G401.6 (cell line): ENCODE results near the gene PLEKHA6.

Experiments
- FAIRE-seq: peaks from 2 replicates; lab custom pipeline; 2012; peaks lifted over from hg19 to GRCh38; lab: Jason Lieb, UNC

PLEKHA6 gene

GRCh38 chr1:204377800-204378668 is 18.3 kb upstream of the PLEKHA6 start:
- no peak for FAIRE-seq

DNA sequence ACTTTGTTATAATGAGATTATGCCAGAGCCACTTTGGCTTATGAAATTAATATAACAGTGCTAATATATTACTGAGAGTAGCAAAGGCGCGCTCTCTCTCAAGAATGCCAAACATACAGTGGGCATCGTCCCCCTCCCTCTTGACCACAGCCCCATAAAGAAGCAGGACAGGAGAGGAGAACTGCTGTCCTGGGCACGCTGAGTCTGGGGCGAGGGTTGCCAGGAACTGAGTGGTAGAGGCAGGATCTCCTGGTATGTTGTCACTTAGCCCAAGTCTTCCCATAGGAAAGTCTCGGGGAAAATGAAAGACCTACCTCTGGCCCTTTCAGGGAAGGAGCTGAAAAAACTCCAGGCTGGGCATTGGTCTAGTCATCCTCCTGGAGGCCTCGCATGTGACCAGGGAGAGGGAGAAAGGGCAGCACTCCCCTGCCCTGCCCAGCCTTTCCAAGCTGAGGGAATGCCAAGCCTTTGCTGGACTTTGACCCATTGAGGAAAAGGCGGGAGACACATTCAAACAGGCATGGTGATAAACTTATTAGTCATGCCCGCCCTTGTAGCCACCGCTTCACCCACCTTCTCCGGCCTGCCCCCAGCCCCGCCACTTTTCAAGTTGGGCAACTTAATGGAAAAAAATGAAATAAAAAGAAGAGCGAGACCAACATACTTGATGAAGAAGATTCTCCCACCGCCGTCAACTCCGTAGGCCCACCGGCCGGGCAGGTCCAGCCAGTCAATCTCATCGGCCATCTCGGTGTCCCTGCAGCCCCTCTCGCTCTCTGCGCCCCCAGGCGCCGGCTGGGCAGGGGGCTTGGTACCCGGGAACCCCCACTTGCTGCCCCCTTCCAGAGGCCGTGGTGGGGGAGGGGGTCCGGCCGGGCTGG is 17.4 kb upstream of the PLEKHA6 start:
- no peak for FAIRE-seq

DNA sequence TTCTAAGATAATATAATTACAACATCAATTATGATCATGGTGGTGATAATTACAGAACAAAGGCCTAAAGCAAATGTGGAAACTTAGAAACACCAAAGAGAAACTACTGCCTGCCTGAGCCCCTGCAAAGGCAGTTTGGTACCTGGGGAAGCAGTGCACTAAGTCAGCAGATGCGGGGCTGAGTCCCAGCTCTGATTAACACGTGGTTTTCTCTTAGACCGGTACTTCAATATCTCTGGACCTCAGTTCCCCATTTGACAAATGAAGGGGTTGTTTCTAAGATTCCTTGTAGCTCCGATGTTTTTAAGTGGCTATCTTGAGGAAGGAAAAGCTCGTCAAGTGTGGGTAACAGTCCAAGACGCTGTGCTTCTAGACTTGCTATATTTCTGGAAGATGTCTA is 16.7 kb upstream of the PLEKHA6 start:
- FAIRE-seq, result no peak

GRCh38 chr1:204373911-204374310 is 14.2 kb upstream of the PLEKHA6 start:
- FAIRE-seq, result no peak

- FAIRE-seq, result no peak
These were observed 10.4 kb upstream of the PLEKHA6 start for GRCh38 chr1:204370176-204370575.

GRCh38 chr1:204368996-204369726 is 9.4 kb upstream of the PLEKHA6 start:
- no peak for FAIRE-seq

- no peak for FAIRE-seq
These were observed 8.2 kb upstream of the PLEKHA6 start for GRCh38 chr1:204367956-204368355.

DNA sequence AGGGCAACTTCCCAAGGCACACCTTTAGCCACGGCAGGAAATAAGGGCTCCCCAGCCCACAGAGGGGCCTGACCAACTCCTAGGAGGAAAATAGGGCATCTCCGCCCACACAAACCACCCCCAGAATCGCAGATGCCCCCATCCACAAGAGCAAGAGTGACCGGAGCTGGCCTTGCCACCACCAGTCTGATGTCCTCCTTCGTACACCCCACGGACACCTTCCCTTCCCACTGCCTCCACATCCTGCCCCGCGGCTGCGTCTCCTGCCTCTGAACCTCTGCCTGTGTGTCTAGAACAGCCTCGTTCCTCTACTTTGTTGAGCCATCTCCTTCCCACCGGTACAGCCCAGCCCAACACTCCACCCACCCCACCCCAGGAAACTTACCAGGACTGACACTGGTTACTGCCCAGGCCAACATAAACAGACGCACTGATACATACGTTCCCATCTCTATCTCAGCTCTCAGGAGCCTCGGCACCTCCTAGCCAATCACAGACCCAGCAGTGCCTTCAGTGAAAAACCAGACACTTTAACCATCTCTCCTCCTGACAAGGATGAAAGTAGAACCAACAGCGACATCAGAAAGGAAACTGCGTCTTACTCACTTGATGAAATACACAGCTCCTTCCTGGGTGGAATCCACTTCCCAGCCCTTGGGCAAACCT is 7.6 kb upstream of the PLEKHA6 start:
- FAIRE-seq, result no peak

DNA sequence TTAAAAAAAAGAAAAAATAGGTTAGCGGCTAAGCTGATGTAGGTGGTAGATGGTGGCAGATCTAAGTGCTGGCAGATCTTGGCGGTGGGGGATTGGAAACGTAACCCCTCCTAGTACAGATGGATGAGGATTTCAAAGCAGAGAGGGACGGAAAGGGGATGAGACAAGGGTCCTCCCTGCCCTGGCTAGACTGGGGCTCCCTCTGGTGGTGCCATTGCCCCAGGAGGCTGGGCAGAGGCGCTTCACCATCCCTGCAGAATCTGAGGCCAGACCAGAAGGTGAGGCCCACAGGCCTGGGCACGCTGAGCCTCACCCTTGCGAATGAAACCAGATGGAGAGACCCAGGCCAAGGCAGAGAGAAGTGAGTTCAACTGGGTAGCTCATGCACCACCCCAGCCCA is 7.0 kb upstream of the PLEKHA6 start:
- FAIRE-seq, result no peak

DNA sequence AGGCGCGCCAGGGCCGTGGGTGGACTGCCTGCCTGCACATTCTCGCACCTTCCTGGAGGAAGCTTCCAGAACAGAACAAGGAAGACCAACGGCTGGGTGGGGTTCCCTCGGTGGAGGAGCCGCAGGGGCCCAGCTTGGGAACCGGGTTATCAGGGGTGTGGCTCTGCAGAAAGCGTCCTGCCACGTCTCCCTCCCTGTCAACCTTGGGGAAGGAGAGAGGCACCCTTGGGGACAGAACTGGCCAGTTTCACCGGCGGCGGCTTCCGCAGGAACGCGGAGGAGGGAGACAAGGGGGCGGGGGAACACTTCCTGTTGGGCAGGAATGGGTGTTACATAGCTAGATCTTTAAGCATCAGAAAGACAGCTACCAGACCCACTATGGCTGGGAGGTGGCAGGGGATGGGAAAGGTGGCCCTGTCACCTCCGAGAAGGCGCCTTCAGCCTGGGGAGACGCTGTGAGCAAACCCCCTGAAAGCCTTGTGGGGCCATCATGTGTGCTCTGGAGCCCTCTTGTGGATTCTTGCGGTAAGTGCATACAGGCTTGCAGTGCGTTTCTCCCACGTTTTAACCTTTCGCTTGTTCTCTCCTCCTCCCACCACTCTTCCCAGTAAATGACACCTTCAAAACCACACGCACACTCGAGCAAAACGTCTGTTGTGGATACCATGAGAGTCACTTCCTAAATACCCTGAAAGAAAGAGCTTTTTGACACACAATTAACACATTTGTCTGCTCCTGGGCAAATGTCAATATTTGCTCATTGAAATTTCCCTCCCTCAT is 3.8 kb upstream of the PLEKHA6 start:
- FAIRE-seq, result no peak

DNA sequence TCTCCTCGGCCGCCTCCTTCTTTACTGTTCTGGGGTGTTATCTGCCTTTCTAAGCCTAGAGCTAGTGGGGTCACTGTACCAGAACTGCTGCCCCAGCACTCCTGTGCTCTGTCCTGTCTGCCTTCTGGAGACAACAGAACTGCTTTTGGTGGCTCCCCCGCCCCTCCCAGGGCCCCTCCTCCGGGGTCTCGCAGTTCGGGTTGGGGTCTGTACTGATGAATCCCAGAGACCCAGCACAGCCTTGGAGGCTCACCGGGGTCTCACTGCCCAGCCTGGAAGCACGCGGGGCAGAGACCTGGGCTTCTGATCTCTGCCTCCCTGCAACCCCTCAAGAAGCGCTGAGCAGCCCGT is 3.2 kb upstream of the PLEKHA6 start:
- no peak for FAIRE-seq

DNA sequence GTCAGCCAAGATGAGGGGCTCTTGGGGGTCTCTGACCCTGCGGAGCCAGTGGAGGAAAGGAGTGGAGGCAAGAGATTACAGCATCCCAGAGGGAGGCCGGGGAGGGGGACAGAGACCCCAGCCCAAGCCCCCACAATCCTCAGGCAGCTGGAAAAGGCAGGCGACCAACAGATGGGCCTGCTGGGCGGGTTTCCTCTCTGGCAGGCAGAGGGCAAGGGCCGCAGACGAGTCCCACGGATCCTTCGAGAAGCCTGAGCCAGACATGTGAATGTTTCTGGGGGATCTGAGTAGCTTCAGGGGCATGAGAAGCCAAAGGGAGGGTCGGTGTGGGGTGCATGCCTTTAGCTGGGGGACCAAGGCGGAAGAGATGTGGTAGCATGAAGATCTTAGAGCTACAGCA is 2.1 kb upstream of the PLEKHA6 start:
- FAIRE-seq, result no peak

DNA sequence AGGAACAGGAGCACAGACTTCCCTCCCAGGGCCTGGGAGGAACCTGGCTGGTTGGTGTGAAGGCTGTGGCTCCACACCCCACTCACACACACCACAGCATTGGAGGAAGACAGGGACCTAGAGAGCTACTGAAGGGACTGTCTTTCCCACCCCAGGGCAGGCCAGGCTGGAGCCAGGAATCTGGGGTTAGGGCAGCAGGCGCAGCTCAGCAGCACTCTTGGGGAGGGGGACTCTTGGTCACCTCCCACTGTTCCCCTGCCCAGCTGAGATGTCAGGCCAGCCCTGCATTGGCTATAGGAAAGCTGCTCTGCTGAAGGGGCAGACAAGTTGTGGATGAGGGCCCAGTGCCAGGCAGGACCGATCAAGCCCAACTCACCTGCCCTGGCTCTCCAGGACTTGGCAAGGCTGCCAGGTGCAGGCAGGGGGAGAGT is 1.6 kb upstream of the PLEKHA6 start:
- no peak for FAIRE-seq

DNA sequence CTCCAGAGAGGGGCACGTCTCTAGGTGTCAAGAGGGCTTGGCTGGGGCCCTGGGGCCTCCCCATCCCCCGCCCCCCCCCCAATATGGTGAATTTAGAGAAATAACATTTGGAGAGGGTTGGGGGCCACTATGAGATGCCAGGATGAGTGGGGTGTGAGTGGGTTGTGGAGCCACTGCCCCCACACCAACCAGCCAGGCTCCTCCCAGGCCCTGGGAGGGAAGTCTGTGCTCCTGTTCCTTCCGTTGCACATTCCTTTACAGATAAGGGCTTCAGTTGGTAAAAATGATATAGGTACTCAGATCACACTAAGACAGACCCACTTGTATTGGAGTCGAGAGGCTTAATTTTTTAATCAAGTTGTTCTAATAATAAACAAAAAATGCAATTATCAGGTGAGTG is 585 bp upstream of the PLEKHA6 start:
- FAIRE-seq, result no peak

DNA sequence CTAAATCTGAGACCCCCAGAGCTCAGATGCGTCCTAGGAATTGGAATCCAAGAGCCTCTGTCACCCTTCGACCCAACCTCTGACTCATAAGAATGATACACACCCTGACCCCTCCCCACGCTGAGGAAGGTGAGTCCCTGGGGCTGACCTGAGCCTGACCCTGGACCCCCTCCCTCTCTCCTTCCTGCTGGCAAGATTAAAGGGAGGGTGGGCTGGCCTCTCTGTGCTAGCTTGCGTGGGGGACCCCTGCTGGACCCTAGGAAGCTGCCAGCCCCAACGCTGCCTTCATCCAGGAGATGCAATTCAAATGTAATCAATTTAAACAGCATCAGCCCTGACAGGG is 627 bp downstream of the PLEKHA6 start:
- FAIRE-seq, result no peak

DNA sequence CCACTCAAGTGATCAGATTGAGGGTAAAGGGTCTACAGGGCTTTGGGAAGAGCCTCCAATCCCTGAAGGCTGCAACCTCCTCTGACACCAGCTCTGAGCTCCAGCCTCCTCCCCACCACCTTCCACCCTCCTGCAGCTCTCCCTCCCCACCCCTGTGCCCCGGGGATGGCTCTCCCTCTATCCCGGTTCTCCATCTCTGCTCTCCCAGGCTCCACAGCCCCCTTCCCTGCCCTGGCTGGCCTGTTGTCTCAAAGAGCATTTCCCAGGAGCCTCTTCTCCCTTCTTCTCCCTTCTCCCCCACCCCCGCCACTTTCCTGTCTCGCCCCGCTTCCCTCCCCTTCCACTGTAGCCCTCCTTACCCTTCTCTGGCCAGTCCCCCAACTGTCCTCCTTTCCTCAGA is 1.1 kb downstream of the PLEKHA6 start:
- no peak for FAIRE-seq

DNA sequence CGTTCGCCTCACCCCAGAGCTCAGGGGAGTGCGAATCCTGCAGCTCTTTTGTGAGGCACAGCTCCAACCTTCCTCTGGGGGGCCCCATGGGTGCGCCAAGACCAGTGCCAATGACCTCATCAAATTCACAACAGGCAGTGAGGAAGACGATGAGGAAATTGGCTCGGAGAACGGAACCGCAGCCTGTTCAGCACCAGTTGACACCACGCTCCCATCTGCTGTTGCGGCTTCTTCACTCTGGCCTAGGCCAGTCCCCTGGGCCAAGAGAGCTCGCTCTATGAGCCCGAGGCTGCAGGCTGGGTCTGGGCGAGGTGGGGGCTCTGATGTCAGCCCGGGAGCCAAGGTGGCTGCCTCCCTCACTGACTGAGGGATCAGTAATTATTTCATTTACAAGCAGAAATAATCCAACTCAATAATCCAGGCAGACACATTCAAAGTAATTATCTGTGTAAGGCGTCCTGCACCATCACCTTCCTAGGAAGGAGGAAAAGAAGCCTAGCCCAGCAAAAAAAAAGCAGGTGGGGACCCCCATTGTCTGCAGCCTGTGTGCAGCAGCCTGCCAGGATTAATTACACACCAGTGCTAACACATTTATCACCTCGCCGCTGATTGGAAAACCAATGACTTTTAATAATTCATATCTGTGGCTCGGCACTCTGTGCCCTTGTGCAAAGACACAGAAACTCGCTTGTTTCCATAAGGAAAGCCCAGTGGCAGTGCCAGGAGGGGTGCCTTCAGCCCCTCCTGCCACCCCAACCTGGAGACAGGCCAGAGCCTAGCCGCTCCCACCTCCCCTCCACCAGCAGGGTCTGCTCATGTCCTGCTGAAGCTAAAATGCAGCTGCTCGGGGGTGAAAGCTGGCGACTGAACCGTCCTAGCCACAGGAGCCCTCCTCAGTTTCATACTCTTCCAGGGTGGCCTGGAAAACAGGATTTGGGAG is 1.9 kb downstream of the PLEKHA6 start:
- FAIRE-seq, result no peak

DNA sequence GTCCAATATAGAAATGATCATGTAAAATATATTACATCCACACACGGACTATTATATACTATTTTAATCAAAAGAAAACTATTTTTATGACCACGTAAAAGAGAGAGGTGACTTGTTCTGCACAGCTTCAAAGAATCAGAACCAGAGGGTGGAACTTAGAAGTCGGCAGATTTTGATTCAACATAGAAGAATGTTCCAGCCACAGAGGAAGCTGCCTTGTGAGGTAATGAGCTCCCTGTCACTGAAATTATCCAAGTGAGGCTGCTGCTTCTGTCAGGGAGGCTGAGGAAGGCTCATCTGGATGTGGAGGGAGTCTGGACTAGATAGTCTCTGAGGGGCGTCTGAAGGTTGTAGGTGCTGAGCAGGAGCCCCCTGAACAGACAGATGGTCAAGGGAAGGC is 2.7 kb downstream of the PLEKHA6 start:
- FAIRE-seq, result no peak

GRCh38 chr1:204355913-204356312 is 3.8 kb downstream of the PLEKHA6 start:
- no peak for FAIRE-seq

DNA sequence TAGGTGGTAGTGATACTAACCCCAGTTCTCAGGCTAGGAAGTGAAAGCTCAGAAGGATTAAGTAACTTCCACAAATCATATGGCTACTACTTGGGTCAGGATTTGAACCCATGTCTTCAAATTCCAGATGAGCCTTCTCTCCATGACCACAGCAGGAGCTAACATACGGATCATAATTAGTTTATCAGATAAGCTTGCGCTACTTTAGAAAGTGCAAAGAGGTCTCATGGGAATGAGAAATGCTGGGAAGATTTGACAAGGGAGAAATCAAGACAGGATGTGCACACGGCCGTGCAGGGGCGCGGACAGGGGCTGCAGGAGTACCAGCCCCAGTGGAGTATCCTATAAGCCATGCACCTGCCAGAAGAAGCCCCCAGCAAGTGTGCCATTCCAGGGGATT is 5.2 kb downstream of the PLEKHA6 start:
- FAIRE-seq, result no peak
